ENCODE measurements around the gene DPF3. TPM values are rescaled to one million over a fixed set of nuclear protein-coding genes. Genes with fewer than 3 reads are reported as not detected.

Gene DPF3
- total and polyA plus RNA-seq, 2 donors (not counting 1 experiment from before 2014, with no cell fraction given) = 7.6 to 13.7 TPM

- H3K4me1 ChIP-seq (ENCODE audit: control insufficient read depth, extremely low read depth, insufficient read depth, low read length) = peaks cover 7% of the 10 kb centered on the region
- no peaks in the 10 kb centered on the region for H3K27me3 ChIP-seq (ENCODE audit: control insufficient read depth, insufficient read depth, low read length)
- H3K4me2 ChIP-seq (ENCODE audit: extremely low read depth, insufficient read depth, low read length) = no peak overlapping the region
- H3K4me3 ChIP-seq (replicated peaks in 1 of 4; ENCODE audit: control extremely low read depth in 1 of 4, insufficient read depth in 1 of 4, low read depth in 3 of 4, low read length in 4 of 4) = no peak overlapping the region
- H3K79me2 ChIP-seq (ENCODE audit: control insufficient read depth, insufficient read depth, low read length) = no peaks in the 10 kb centered on the region
- no peak overlapping the region for H3K9ac ChIP-seq (ENCODE audit: insufficient read depth, low read length)
- H4K20me1 ChIP-seq (ENCODE audit: control insufficient read depth, extremely low read depth, insufficient read depth, low read length) = no peaks in the 10 kb centered on the region
- no peak for DNase-seq (ENCODE audit: low read depth in 2 of 2)
- TF ChIP-seq CTCF (conservative IDR thresholded peaks at IDR 0.05 in 1 of 2, IDR thresholded peaks at IDR 0.05 in 1 of 2; ENCODE audit: low read depth in 1 of 2, low read length in 2 of 2) = no peak
- no peak for TF ChIP-seq EZH2 (IDR thresholded peaks at IDR 0.05; ENCODE audit: low read length, missing control alignments)
- peaks cover 2% of the 10 kb centered on the region for H3K36me3 ChIP-seq (ENCODE audit: control insufficient read depth, insufficient read depth, low read length)
- no peak overlapping the region for H3K27ac ChIP-seq (ENCODE audit: insufficient read depth, low read length)
- no peak overlapping the region for H2AFZ ChIP-seq (ENCODE audit: low read length)
- H3K9me3 ChIP-seq (ENCODE audit: control insufficient read depth, insufficient read depth, low read depth, low read length) = no peaks in the 10 kb centered on the region
Measured at GRCh38 chr14:72721083-72721482, 172.8 kb downstream of the DPF3 start.

GRCh38 chr14:72717220-72717619 lies 176.7 kb downstream of the DPF3 start:
- H3K27me3 ChIP-seq (ENCODE audit: control insufficient read depth, insufficient read depth, low read length) = no peaks in the 10 kb centered on the region
- no peaks in the 10 kb centered on the region for H3K79me2 ChIP-seq (ENCODE audit: control insufficient read depth, insufficient read depth, low read length)
- no peak overlapping the region for H3K9ac ChIP-seq (ENCODE audit: insufficient read depth, low read length)
- no peak overlapping the region for H3K4me2 ChIP-seq (ENCODE audit: extremely low read depth, insufficient read depth, low read length)
- H3K4me3 ChIP-seq (replicated peaks in 1 of 4; ENCODE audit: control extremely low read depth in 1 of 4, insufficient read depth in 1 of 4, low read depth in 3 of 4, low read length in 4 of 4) = no peak overlapping the region
- peaks cover 6% of the 10 kb centered on the region for H3K36me3 ChIP-seq (ENCODE audit: control insufficient read depth, insufficient read depth, low read length)
- no peak overlapping the region for H3K27ac ChIP-seq (ENCODE audit: insufficient read depth, low read length)
- no peak for DNase-seq (ENCODE audit: low read depth in 2 of 2)
- H2AFZ ChIP-seq (ENCODE audit: low read length) = no peak overlapping the region
- no peaks in the 10 kb centered on the region for H4K20me1 ChIP-seq (ENCODE audit: control insufficient read depth, extremely low read depth, insufficient read depth, low read length)
- no peak for TF ChIP-seq EZH2 (IDR thresholded peaks at IDR 0.05; ENCODE audit: low read length, missing control alignments)
- TF ChIP-seq CTCF (conservative IDR thresholded peaks at IDR 0.05 in 1 of 2, IDR thresholded peaks at IDR 0.05 in 1 of 2; ENCODE audit: low read depth in 1 of 2, low read length in 2 of 2) = no peak
- no peaks in the 10 kb centered on the region for H3K9me3 ChIP-seq (ENCODE audit: control insufficient read depth, insufficient read depth, low read depth, low read length)
- peaks cover 8% of the 10 kb centered on the region for H3K4me1 ChIP-seq (ENCODE audit: control insufficient read depth, extremely low read depth, insufficient read depth, low read length)

GRCh38 chr14:72716476-72716875 lies 177.4 kb downstream of the DPF3 start:
- Histone ChIP-seq H3K36me3 (ENCODE audit: control insufficient read depth, insufficient read depth, low read length) (peaks cover 8% of the 10 kb centered on the region), H4K20me1 (ENCODE audit: control insufficient read depth, extremely low read depth, insufficient read depth, low read length) (no peaks in the 10 kb centered on the region), H3K9ac (ENCODE audit: insufficient read depth, low read length) (no peak overlapping the region), H3K9me3 (ENCODE audit: control insufficient read depth, insufficient read depth, low read depth, low read length) (no peaks in the 10 kb centered on the region), H3K27ac (ENCODE audit: insufficient read depth, low read length) (no peak overlapping the region), H2AFZ (ENCODE audit: low read length) (no peak overlapping the region), H3K27me3 (ENCODE audit: control insufficient read depth, insufficient read depth, low read length) (no peaks in the 10 kb centered on the region), H3K79me2 (ENCODE audit: control insufficient read depth, insufficient read depth, low read length) (no peaks in the 10 kb centered on the region), H3K4me3 (replicated peaks in 1 of 4; ENCODE audit: control extremely low read depth in 1 of 4, insufficient read depth in 1 of 4, low read depth in 3 of 4, low read length in 4 of 4) (no peak overlapping the region), H3K4me2 (ENCODE audit: extremely low read depth, insufficient read depth, low read length) (no peak overlapping the region), H3K4me1 (ENCODE audit: control insufficient read depth, extremely low read depth, insufficient read depth, low read length) (peaks cover 8% of the 10 kb centered on the region)
- no peak for DNase-seq (ENCODE audit: low read depth in 2 of 2)
- TF ChIP-seq EZH2 (IDR thresholded peaks at IDR 0.05; ENCODE audit: low read length, missing control alignments) (no peak), CTCF (conservative IDR thresholded peaks at IDR 0.05 in 1 of 2, IDR thresholded peaks at IDR 0.05 in 1 of 2; ENCODE audit: low read depth in 1 of 2, low read length in 2 of 2) (no peak)

All from fibroblast of lung (primary cell).